HG03097 (cell line): Measurements from ENCODE around the gene CLEC4M.
A peak's percentile ranks its signal among the peaks of the same experiment; 100 is the strongest.

Source experiments
- ATAC-seq: cut with Tn5 transposase; IDR thresholded peaks from one replicate; pipeline ENCODE4 v1.9.1; 2021; ENCODE audit not compliant: unreplicated experiment, low FRiP score

CLEC4M gene

GRCh38 chr19:7762719-7763293 lies at the start of gene CLEC4M:
Gene CLEC4M (plus strand): TSS chr19:7763243. CDS start chr19:7763267, 24 bp downstream.
- no peak for ATAC-seq

GRCh38 chr19:7715671-7716070 lies 47.4 kb upstream of the CLEC4M start:
- no peak for ATAC-seq

GRCh38 chr19:7716762-7717161 lies 46.3 kb upstream of the CLEC4M start:
- ATAC-seq = no peak

GRCh38 chr19:7718668-7719067 lies 44.4 kb upstream of the CLEC4M start:
- ATAC-seq = no peak

GRCh38 chr19:7720351-7720750 lies 42.7 kb upstream of the CLEC4M start:
- ATAC-seq = no peak

GRCh38 chr19:7722231-7722651 lies 40.8 kb upstream of the CLEC4M start:
- ATAC-seq = peak; percentile 66

GRCh38 chr19:7725791-7726190 lies 37.3 kb upstream of the CLEC4M start:
- ATAC-seq = no peak

GRCh38 chr19:7729211-7729610 lies 33.8 kb upstream of the CLEC4M start:
- no peak for ATAC-seq

GRCh38 chr19:7729831-7730285 lies 33.2 kb upstream of the CLEC4M start:
- no peak for ATAC-seq

- ATAC-seq = no peak
These were observed 32.5 kb upstream of the CLEC4M start for GRCh38 chr19:7730286-7731217.

- ATAC-seq = no peak
These were observed 31.8 kb upstream of the CLEC4M start for GRCh38 chr19:7731218-7731595.

- no peak for ATAC-seq
These were observed 31.4 kb upstream of the CLEC4M start for GRCh38 chr19:7731615-7732014.

GRCh38 chr19:7732045-7732444 lies 31.0 kb upstream of the CLEC4M start, which contains the start of gene CLEC4G:
Gene CLEC4G (minus strand): TSS chr19:7732110. CDS start chr19:7732102, 8 bp downstream.
- no peak for ATAC-seq

GRCh38 chr19:7733376-7733775 lies 29.7 kb upstream of the CLEC4M start:
- no peak for ATAC-seq

- no peak for ATAC-seq
These were observed 28.5 kb upstream of the CLEC4M start for GRCh38 chr19:7734220-7735203.

GRCh38 chr19:7736148-7736547 lies 26.9 kb upstream of the CLEC4M start:
- no peak for ATAC-seq

GRCh38 chr19:7737215-7737614 lies 25.8 kb upstream of the CLEC4M start:
- no peak for ATAC-seq

GRCh38 chr19:7738023-7738422 lies 25.0 kb upstream of the CLEC4M start:
- no peak for ATAC-seq

- no peak for ATAC-seq
These were observed 23.8 kb upstream of the CLEC4M start for GRCh38 chr19:7739211-7739755.
